ENCODE results near the gene LYRM4.

The LYRM4 gene

GRCh38 chr6:5256952-5257351, 3.8 kb downstream of the LYRM4 start:
- no peak overlapping the region for H3K27ac ChIP-seq
- TF ChIP-seq ZFX (IDR thresholded peaks at IDR 0.05; ENCODE audit: borderline replicate concordance) (no peak), CTCF (IDR thresholded peaks at IDR 0.05) (no peak)

DNA sequence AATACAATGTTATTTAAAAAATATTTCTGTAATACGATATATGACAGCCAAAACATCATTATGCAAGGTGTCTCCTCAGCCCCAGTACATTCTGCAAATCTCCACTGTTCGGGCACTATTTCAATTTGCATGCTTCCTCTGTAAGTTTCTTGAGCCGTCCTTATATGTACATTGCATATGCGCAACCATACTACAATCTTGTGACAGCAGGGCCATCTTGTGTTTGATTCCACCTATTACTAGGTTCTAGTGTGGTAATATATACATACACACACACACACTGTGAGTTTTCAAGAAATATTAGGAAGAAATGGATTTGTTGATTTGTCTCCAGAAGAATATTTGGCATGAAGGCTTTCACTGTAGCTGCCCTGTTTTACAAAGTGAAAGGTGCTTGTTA, 9.8 kb downstream of the LYRM4 start:
- no peak overlapping the region for H3K27ac ChIP-seq
- TF ChIP-seq ZFX (IDR thresholded peaks at IDR 0.05; ENCODE audit: borderline replicate concordance), result no peak
- TF ChIP-seq CTCF (IDR thresholded peaks at IDR 0.05), result no peak

GRCh38 chr6:5250451-5250850, 10.3 kb downstream of the LYRM4 start:
- TF ChIP-seq ZFX (IDR thresholded peaks at IDR 0.05; ENCODE audit: borderline replicate concordance), result no peak
- TF ChIP-seq CTCF (IDR thresholded peaks at IDR 0.05), result no peak
- H3K27ac ChIP-seq, result no peak overlapping the region

DNA sequence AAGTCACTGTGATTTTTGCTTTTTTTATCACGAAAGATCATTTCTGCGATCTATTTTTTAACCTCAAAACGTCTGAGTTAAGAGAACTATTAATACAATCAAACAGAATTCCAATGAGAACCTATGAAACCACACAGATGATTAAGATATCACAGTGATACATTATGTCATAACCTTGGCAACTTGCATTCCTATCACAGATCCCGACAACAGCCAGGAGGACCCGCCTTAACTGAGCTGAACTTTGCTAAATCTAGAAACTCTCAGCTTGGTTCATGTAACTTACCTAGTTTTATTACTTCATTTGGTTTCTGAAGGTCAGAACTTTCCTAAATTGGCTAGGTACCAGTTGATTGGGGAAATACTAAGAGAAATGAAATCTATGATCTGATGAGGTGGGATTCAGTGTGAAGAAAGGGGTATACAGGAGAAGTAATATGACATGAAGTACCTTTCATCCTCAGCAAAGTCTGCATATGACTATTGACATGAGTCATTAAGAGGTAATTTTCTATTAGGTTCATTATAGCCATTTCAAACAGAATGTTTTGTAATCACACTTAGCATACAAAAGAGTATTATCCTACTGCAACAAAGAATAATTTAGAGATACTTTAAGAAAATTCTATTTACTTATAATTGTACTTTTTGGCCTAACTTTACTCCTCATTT, 11.2 kb downstream of the LYRM4 start:
- no peak overlapping the region for H3K27ac ChIP-seq
- TF ChIP-seq CTCF (IDR thresholded peaks at IDR 0.05) (no peak), ZFX (IDR thresholded peaks at IDR 0.05; ENCODE audit: borderline replicate concordance) (no peak)

DNA sequence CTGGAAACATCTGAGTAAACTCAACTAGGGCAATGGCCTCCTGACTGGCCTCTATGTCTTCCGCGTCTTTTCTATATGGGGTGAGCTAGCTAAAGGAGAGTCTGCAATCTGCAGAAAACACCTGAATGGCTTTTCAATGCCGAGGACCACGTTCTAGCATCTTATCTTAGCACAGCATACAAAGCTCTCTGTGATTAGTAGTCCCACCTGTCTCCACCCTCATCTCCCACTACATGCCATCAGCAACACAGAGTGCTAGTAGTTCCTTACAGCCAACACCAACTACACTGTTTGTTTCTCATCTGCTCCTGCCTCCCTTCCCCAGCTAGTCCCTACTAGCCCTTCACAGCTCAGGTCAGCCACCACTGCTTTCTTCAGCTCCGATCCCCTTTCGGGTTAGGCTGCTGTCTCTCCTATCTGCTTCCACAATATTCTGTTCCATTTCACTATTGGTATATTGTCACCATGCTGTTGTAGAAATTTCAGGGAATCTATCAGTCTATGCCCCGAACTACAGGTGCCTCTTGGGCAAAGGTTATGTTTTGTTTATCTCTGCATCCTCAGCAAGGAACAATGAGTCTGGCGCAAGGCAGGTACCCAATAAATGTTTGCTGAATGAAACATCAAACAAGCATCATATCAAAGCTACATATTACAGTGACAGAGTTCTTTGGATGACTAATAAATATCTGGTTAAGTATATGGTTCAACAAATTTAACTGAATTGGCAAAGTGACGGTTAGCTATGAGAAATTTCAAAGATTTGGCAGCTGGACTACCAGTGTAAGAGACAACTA, 12.2 kb downstream of the LYRM4 start:
- no peak overlapping the region for H3K27ac ChIP-seq
- TF ChIP-seq ZFX (IDR thresholded peaks at IDR 0.05; ENCODE audit: borderline replicate concordance), result no peak
- no peak for TF ChIP-seq CTCF (IDR thresholded peaks at IDR 0.05)

- H3K27ac ChIP-seq, result no peak overlapping the region
- no peak for TF ChIP-seq CTCF (IDR thresholded peaks at IDR 0.05)
- TF ChIP-seq ZFX (IDR thresholded peaks at IDR 0.05; ENCODE audit: borderline replicate concordance), result no peak
Measured at GRCh38 chr6:5247201-5247600, 13.5 kb downstream of the LYRM4 start.
